Nephron (organoid): ENCODE results near the gene TSC2.
"Not testable (repeated sequence)": the region's sequence is repeated elsewhere in the genome, so short reads cannot be mapped to it uniquely, and the experiment has no call there.

Experiments
- H3K27ac Mint-ChIP-seq, 3 experiments: 2 replicates each; pipeline ENCODE4 v1.8.0; 2020; ENCODE audit warnings: mixed read lengths in 3 of 3, mild to moderate bottlenecking in 2 of 3, moderate library complexity in 1 of 3
- H3K27me3 Mint-ChIP-seq: 2 replicates; pipeline ENCODE4 v1.8.0; 2021; ENCODE audit warnings: low read depth, mild to moderate bottlenecking, moderate library complexity, mixed read lengths
- H3K36me3 Mint-ChIP-seq: 2 replicates; pipeline ENCODE4 v1.8.0; 2020; ENCODE audit warnings: low read depth, mixed read lengths
- H3K4me1 Mint-ChIP-seq: 2 replicates; pipeline ENCODE4 v1.8.0; 2020; ENCODE audit warnings: mixed read lengths
- H3K4me3 Mint-ChIP-seq, 3 experiments: 2 replicates each; pipeline ENCODE4 v1.8.0; 2020; ENCODE audit warnings: mild to moderate bottlenecking in 3 of 3, mixed read lengths in 3 of 3, moderate library complexity in 2 of 3
- H3K9me3 Mint-ChIP-seq: 2 replicates; pipeline ENCODE4 v1.8.0; 2020; ENCODE audit warnings: mixed read lengths
- CTCF ChIP-seq, 3 experiments: fragments of 200-600 bp; sonication (generic); IDR thresholded peaks; one replicate each; pipeline ENCODE4 v1.5.0; 2021; ENCODE audit warnings: antibody characterized with exemption in 3 of 3; ENCODE audit not compliant: unreplicated experiment in 3 of 3

Gene TSC2

GRCh38 chr16:2032285-2033056 lies 15.3 kb upstream of the TSC2 start:
- Mint-ChIP-seq H3K27ac (peak overlapping the region; percentile 80 to 90 (median 81)), H3K9me3 (no peaks in the 10 kb centered on the region), H3K27me3 (peaks cover 3% of the 10 kb centered on the region), H3K4me1 (peaks cover 19% of the 10 kb centered on the region), H3K36me3 (peaks cover 4% of the 10 kb centered on the region), H3K4me3 (peak overlapping the region in 2 of 3 experiments; percentile 3 to 6)
- no peak for TF ChIP-seq CTCF (IDR thresholded peaks at IDR 0.05; ENCODE audit: unreplicated experiment in 3 of 3)

- Mint-ChIP-seq H3K27ac (peak overlapping the region; percentile 86 to 93 (median 91)), H3K9me3 (no peaks in the 10 kb centered on the region), H3K4me3 (peak overlapping the region; percentile 35 to 56 (median 45)), H3K27me3 (peaks cover 3% of the 10 kb centered on the region), H3K36me3 (peaks cover 4% of the 10 kb centered on the region), H3K4me1 (peaks cover 23% of the 10 kb centered on the region)
- no peak for TF ChIP-seq CTCF (IDR thresholded peaks at IDR 0.05; ENCODE audit: unreplicated experiment in 3 of 3)
Measured at GRCh38 chr16:2033057-2033908, 14.5 kb upstream of the TSC2 start.

- H3K27me3 Mint-ChIP-seq, H3K9me3 Mint-ChIP-seq, H3K36me3 Mint-ChIP-seq: not testable (repeated sequence)
- H3K4me1 Mint-ChIP-seq: peaks cover 29% of the 10 kb centered on the region
- H3K27ac Mint-ChIP-seq: peak overlapping the region; percentile 86 to 93 (median 91)
- H3K4me3 Mint-ChIP-seq: peak overlapping the region; percentile 35 to 56 (median 45)
Measured at GRCh38 chr16:2033909-2034695, 13.7 kb upstream of the TSC2 start.

GRCh38 chr16:2034696-2035430 lies 12.9 kb upstream of the TSC2 start:
- no peak for TF ChIP-seq CTCF (IDR thresholded peaks at IDR 0.05; ENCODE audit: unreplicated experiment in 3 of 3)
- no peaks in the 10 kb centered on the region for H3K9me3 Mint-ChIP-seq
- H3K36me3 Mint-ChIP-seq: no peaks in the 10 kb centered on the region
- peaks cover 32% of the 10 kb centered on the region for H3K4me1 Mint-ChIP-seq
- H3K27ac Mint-ChIP-seq: peak overlapping the region; percentile 78 to 100 (median 94)
- H3K4me3 Mint-ChIP-seq: peak overlapping the region in 2 of 3 experiments; percentile 15 to 32
- peaks cover 3% of the 10 kb centered on the region for H3K27me3 Mint-ChIP-seq

GRCh38 chr16:2035431-2036199 lies 12.2 kb upstream of the TSC2 start:
- H3K4me1 Mint-ChIP-seq: peaks cover 31% of the 10 kb centered on the region
- H3K27ac Mint-ChIP-seq: peak overlapping the region; percentile 76 to 100 (median 78)
- H3K9me3 Mint-ChIP-seq: no peaks in the 10 kb centered on the region
- H3K27me3 Mint-ChIP-seq: peaks cover 1% of the 10 kb centered on the region
- no peaks in the 10 kb centered on the region for H3K36me3 Mint-ChIP-seq
- no peak for TF ChIP-seq CTCF (IDR thresholded peaks at IDR 0.05; ENCODE audit: unreplicated experiment in 3 of 3)
- peak overlapping the region in 1 of 3 experiments; percentile 6 for H3K4me3 Mint-ChIP-seq
